Type B pancreatic cell (in vitro differentiated cells): Measurements from ENCODE around the gene USP47. TPM values are rescaled to one million over a fixed set of nuclear protein-coding genes. Genes with fewer than 3 reads are reported as not detected.

Source experiments
- DNase-seq: peaks from one replicate; pipeline ENCODE4 v3.0.0; 2021; ENCODE audit warnings: mixed read lengths; ENCODE audit not compliant: unreplicated experiment; ENCODE audit errors: extremely low spot score
- H3K27ac Mint-ChIP-seq: 2 replicates; pipeline ENCODE4 v1.8.0; 2021; ENCODE audit warnings: mild to moderate bottlenecking, mixed read lengths
- H3K27me3 Mint-ChIP-seq: 2 replicates; pipeline ENCODE4 v1.8.0; 2021; ENCODE audit warnings: mixed read lengths
- H3K36me3 Mint-ChIP-seq: 2 replicates; pipeline ENCODE4 v1.8.0; 2021; ENCODE audit warnings: mixed read lengths
- H3K4me1 Mint-ChIP-seq: one replicate; pipeline ENCODE4 v1.8.0; 2021; ENCODE audit warnings: mixed read lengths; ENCODE audit not compliant: unreplicated experiment
- H3K4me3 Mint-ChIP-seq: 2 replicates; pipeline ENCODE4 v1.8.0; 2021; ENCODE audit warnings: mild to moderate bottlenecking, mixed read lengths
- H3K9me3 Mint-ChIP-seq: 2 replicates; pipeline ENCODE4 v1.8.0; 2021; ENCODE audit warnings: mixed read lengths
- total RNA-seq: library from RNA; stranded (reverse); gene quantifications from 2 replicates; pipeline ENCODE4 v1.2.1, GENCODE V29; 2021; ENCODE audit warnings: low replicate concordance
- TF ChIP-seq, protein P1 (sequence below): fragments of 200-600 bp; sonication (generic); conservative IDR thresholded peaks from 2 replicates; pipeline ENCODE4 v1.5.0; 2021; ENCODE audit warnings: antibody characterized with exemption, mild to moderate bottlenecking

The USP47 gene
- total RNA-seq, 1 donor from 2014 or later, result 54.4 TPM

- Mint-ChIP-seq H3K27ac (peak overlapping the region; percentile 26), H3K9me3 (no peaks in the 10 kb centered on the region), H3K4me1 (peaks cover 23% of the 10 kb centered on the region), H3K27me3 (no peaks in the 10 kb centered on the region), H3K4me3 (no peak overlapping the region), H3K36me3 (peaks cover 60% of the 10 kb centered on the region)
- TF ChIP-seq, protein P1, sequence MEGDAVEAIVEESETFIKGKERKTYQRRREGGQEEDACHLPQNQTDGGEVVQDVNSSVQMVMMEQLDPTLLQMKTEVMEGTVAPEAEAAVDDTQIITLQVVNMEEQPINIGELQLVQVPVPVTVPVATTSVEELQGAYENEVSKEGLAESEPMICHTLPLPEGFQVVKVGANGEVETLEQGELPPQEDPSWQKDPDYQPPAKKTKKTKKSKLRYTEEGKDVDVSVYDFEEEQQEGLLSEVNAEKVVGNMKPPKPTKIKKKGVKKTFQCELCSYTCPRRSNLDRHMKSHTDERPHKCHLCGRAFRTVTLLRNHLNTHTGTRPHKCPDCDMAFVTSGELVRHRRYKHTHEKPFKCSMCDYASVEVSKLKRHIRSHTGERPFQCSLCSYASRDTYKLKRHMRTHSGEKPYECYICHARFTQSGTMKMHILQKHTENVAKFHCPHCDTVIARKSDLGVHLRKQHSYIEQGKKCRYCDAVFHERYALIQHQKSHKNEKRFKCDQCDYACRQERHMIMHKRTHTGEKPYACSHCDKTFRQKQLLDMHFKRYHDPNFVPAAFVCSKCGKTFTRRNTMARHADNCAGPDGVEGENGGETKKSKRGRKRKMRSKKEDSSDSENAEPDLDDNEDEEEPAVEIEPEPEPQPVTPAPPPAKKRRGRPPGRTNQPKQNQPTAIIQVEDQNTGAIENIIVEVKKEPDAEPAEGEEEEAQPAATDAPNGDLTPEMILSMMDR, result no peak
- no peak for DNase-seq
Measured at GRCh38 chr11:11884774-11885481, 43.2 kb downstream of the USP47 start.

GRCh38 chr11:11894486-11894885 lies 52.7 kb downstream of the USP47 start:
- Mint-ChIP-seq H3K9me3 (no peaks in the 10 kb centered on the region), H3K36me3 (peaks cover 28% of the 10 kb centered on the region), H3K27ac (no peak overlapping the region), H3K4me3 (no peak overlapping the region), H3K27me3 (no peaks in the 10 kb centered on the region), H3K4me1 (no peaks in the 10 kb centered on the region)
- DNase-seq, result no peak
- TF ChIP-seq, protein P1, result no peak

- Mint-ChIP-seq H3K9me3 (no peaks in the 10 kb centered on the region), H3K27me3 (no peaks in the 10 kb centered on the region), H3K4me3 (no peak overlapping the region), H3K36me3 (peaks cover 30% of the 10 kb centered on the region), H3K27ac (no peak overlapping the region), H3K4me1 (no peaks in the 10 kb centered on the region)
- TF ChIP-seq, protein P1, result no peak
- DNase-seq, result no peak
Measured at GRCh38 chr11:11895672-11896071, 53.9 kb downstream of the USP47 start.

GRCh38 chr11:11898648-11899047 lies 56.9 kb downstream of the USP47 start:
- H3K9me3 Mint-ChIP-seq, result no peaks in the 10 kb centered on the region
- DNase-seq, result no peak
- H3K4me3 Mint-ChIP-seq, result no peak overlapping the region
- no peaks in the 10 kb centered on the region for H3K27me3 Mint-ChIP-seq
- TF ChIP-seq, protein P1, result no peak
- H3K36me3 Mint-ChIP-seq, result peaks cover 26% of the 10 kb centered on the region
- no peaks in the 10 kb centered on the region for H3K4me1 Mint-ChIP-seq
- H3K27ac Mint-ChIP-seq, result no peak overlapping the region

DNA sequence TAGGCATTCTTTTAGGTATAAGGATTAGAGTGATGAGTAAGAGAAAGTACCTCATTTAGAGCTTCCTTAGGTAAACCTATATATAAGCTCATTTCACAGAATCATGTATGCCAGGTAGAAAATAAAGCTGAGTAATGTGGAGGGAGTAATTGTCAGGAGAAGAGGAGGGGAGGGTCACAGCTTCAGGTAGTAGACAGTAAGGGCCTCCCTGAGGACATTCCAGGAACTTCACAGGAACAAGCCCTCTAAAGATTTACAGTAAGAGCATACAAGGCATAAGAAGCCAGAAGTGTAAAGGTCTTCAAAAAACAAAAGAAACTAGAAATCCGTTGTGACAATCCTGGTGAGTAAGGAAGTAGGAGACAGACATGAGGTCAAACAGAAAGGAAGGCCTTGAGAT lies 57.6 kb downstream of the USP47 start:
- Mint-ChIP-seq H3K9me3 (no peaks in the 10 kb centered on the region), H3K4me1 (no peaks in the 10 kb centered on the region), H3K27ac (no peak overlapping the region), H3K36me3 (peaks cover 32% of the 10 kb centered on the region), H3K27me3 (no peaks in the 10 kb centered on the region), H3K4me3 (no peak overlapping the region)
- no peak for DNase-seq
- TF ChIP-seq, protein P1, result peak; percentile 27
